Lower leg skin (tissue), 4 donors: ENCODE measurements around the gene UBR4. TPM values are rescaled to one million over a fixed set of nuclear protein-coding genes. Genes with fewer than 3 reads are reported as not detected.
A peak's percentile ranks its signal among the peaks of the same experiment; 100 is the strongest.
"Not testable (repeated sequence)": the region's sequence is repeated elsewhere in the genome, so short reads cannot be mapped to it uniquely, and the experiment has no call there.

Experiments used
- DNase-seq, 2 donors: peaks; one replicate each; pipeline ENCODE4 v3.0.0-alpha.2; 2019; ENCODE audit warnings: low spot score in 2 of 2
- H3K4me3 ChIP-seq: fragments of 200-600 bp; sonication (generic); 2 replicates; pipeline ENCODE4 v1.5.1; 2017; ENCODE audit warnings: mild to moderate bottlenecking, low read depth; ENCODE audit not compliant: poor library complexity, severe bottlenecking
- POLR2A ChIP-seq, 2 donors: fragments of 450-650 bp; IDR thresholded peaks; one replicate each; pipeline ENCODE4 v1.6.1; 2016 to 2017; ENCODE audit warnings: antibody characterized with exemption in 2 of 2, mild to moderate bottlenecking in 1 of 2, moderate library complexity in 1 of 2
- WGBS, 2 donors: methylation state at CpG; one replicate each; pipeline ENCODE4 v1.1.5; 2018; 5-methylcytosine and 5-hydroxymethylcytosine counted together
- intact Hi-C: fragments of 100-400 bp; cut with DNase I; formaldehyde crosslinking; loops from one replicate; pipeline ENCODE4 v1.15.0; 2023; ENCODE audit warnings: low total_unique reads
- total RNA-seq, 4 donors: library from RNA; depleted of rRNA; stranded (reverse); fragments of >200 nt; gene quantifications; one replicate each; pipeline ENCODE4 v1.1.0, GENCODE V29; 2016
- TF ChIP-seq, protein P1 (sequence below), 3 donors: fragments of 450-650 bp; IDR thresholded peaks; one replicate each; pipeline ENCODE4 v1.5.1; 2016; ENCODE audit warnings: antibody characterized with exemption in 3 of 3, mild to moderate bottlenecking in 3 of 3, moderate library complexity in 2 of 3

UBR4 gene
- total RNA-seq, 4 donors from 2014 or later, result 255 to 380 (median 329) TPM

DNA sequence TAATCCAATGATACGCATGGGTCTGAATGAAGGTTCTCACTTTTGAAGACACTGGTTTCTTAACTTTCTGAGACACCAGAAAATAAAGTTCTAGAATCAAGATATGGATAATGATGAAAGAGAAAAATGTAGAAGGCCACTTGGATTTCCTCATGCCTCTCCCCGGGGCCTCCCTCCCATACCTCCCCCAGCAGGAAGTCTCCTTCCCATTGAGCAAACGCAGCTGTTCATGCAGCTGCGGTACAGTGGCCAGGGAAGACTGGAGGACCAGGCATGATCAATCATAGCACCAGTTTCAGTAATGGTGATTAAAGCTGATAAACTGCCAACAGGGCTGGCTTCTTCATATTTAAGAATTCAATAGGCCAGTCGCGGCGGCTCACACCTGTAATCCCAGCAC, 10.9 kb upstream of the UBR4 start:
- DNase-seq, result peak in 1 of 2 donors; percentile 49
- H3K4me3 ChIP-seq, result no peak overlapping the region
- 84 to 92% methylated on average over 7 of the region's 7 CpGs for WGBS, 2 donors
- TF ChIP-seq, protein P1, sequence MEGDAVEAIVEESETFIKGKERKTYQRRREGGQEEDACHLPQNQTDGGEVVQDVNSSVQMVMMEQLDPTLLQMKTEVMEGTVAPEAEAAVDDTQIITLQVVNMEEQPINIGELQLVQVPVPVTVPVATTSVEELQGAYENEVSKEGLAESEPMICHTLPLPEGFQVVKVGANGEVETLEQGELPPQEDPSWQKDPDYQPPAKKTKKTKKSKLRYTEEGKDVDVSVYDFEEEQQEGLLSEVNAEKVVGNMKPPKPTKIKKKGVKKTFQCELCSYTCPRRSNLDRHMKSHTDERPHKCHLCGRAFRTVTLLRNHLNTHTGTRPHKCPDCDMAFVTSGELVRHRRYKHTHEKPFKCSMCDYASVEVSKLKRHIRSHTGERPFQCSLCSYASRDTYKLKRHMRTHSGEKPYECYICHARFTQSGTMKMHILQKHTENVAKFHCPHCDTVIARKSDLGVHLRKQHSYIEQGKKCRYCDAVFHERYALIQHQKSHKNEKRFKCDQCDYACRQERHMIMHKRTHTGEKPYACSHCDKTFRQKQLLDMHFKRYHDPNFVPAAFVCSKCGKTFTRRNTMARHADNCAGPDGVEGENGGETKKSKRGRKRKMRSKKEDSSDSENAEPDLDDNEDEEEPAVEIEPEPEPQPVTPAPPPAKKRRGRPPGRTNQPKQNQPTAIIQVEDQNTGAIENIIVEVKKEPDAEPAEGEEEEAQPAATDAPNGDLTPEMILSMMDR (IDR thresholded peaks at IDR 0.05), result no peak
- TF ChIP-seq POLR2A (IDR thresholded peaks at IDR 0.05), result no peak
- intact Hi-C loops, result no loop called here

DNA sequence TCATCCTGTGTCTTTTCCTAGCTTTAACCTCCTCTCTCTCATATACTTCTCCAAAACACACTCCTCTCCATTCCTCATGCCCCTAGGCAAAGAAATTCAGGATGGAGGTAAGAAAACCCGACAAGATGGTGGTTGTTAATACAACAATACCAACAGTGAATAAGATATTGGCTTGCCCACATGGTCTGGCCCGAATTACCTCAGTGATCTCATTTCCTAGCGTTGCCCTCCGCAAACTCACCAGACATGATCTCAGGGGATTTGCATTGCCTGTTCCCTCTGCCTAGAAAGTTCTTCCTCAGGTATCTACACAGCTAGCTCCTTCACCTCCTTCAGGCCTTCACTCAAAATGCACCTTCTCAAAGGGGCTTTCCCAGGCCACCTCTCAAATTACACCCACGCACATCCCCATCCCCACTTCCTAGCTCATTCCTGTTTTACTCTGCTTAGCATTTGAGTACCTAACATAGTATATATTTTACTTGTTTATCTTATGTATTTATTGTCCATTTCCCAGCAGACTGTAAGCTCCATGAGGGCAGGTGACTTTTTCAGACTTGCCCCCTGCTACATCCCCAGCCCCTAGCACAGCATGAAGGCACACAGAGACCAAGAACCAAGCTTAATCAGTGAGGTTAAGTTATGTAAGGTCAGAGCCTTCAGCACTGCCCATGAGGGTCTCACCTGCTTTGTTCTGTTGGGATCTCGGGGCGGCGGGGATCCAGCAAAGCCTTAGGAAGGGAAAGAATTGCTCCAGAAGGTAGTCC, 10.2 kb upstream of the UBR4 start:
- WGBS, 2 donors, result 90% methylated on average over 8 of the region's 8 CpGs
- TF ChIP-seq, protein P1 (IDR thresholded peaks at IDR 0.05), result no peak
- no peak for TF ChIP-seq POLR2A (IDR thresholded peaks at IDR 0.05)
- no peak overlapping the region for H3K4me3 ChIP-seq
- peak in 1 of 2 donors; percentile 5 for DNase-seq
- intact Hi-C loops, result no loop called here

DNA sequence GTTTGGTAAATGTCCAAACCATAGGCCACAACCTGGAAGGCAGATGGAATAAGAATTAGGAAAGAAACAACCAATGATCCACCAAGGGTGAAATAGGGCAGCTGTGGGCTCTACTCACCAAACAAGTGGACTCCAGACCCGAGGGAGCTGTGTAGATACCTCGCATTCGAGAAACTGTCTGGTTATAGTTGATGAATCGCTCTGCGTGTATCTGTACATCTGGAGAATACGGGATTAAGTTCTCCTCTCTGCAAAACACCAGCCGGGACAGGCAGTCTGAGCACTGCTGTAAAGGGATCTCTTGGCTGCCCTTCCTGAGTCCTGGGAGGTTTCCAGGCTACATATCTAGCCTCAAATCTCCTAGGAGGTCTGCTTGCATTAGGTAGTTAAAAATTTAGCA, 9.4 kb upstream of the UBR4 start:
- H3K4me3 ChIP-seq, result no peak overlapping the region
- peak in 1 of 2 donors; percentile 13 for DNase-seq
- WGBS, 2 donors, result 80 to 82% methylated on average over 7 of the region's 7 CpGs
- no peak for TF ChIP-seq POLR2A (IDR thresholded peaks at IDR 0.05)
- TF ChIP-seq, protein P1 (IDR thresholded peaks at IDR 0.05), result no peak
- intact Hi-C loops, result no loop called here

DNA sequence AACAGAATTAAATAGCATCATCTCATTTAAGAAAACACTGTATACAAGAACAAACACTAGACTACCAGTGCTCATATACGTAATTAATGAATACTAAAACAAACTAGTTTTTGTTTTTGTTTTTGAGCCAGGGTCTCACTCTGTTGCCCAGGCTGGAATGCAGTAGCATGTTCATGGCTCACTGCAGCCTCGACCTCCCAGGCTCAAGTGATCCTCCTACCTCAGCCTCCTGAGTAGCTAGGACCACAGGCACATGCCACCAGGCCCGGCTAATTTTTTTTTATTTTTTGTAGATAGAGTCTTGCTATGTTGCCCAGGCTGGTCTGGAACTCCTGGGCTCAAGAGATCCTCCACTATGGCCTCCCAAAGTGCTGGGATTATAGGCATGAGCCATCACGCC, 6.5 kb upstream of the UBR4 start:
- H3K4me3 ChIP-seq, intact Hi-C loops: not testable (repeated sequence)
- 90 to 95% methylated on average over 4 of the region's 4 CpGs for WGBS, 2 donors
- DNase-seq, result peak in 1 of 2 donors; percentile 34

DNA sequence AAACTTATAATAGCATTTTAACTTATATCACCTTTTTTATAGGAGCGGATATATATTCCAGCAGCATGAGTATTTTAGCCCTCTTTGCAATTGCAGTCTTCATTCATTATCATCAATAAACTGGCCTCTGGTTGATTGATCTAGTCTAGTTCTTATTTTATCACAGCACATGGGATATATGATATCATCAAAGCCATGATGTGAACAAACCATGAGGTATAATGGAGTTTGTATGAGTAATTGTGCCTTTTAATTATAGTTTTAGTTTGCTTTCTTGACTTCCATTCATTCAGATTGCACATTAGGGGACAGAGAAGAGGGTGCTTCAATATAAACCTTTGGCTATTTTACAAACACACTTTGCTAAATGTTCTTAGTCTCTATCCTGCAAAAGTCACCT, 3.5 kb upstream of the UBR4 start:
- no peak for DNase-seq
- WGBS, 2 donors, result 95 to 100% methylated on average over 1 of the region's 1 CpG
- TF ChIP-seq, protein P1 (IDR thresholded peaks at IDR 0.05), result no peak
- no peak for TF ChIP-seq POLR2A (IDR thresholded peaks at IDR 0.05)
- H3K4me3 ChIP-seq, result no peak overlapping the region
- intact Hi-C loops, result no loop called here

DNA sequence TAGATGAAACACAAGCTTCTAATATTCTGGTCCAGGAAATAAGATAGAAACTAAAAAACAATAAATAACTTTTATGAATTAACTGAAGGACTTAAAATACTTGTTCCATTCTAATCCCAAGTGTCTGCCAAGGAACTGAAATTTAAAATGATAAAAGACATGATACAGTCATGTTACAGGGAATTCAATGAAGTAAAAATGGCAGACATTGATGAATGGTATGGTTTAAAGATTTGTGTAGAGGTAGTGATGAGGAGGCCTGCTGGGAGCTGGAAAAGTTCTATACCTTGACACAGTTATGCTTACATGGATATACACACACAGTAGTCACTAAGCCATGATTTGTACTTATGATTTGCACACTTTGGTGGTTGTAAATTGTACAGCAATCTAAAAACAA, 2.1 kb upstream of the UBR4 start:
- TF ChIP-seq, protein P1 (IDR thresholded peaks at IDR 0.05), result no peak
- TF ChIP-seq POLR2A (IDR thresholded peaks at IDR 0.05), result no peak
- no peak overlapping the region for H3K4me3 ChIP-seq
- intact Hi-C loops, result no loop called here
- no peak for DNase-seq
